ENCODE data around the gene XIRP1. TPM values are rescaled to one million over a fixed set of nuclear protein-coding genes. Genes with fewer than 3 reads are reported as not detected.

The XIRP1 gene
- total RNA-seq (2021; ENCODE audit: unreplicated experiment) (not detected), Bru-seq, nascent RNA (not detected), BruChase-seq, experiment 1, labeled RNA remaining after a 2-hour chase (not detected), BruChase-seq, experiment 2, labeled RNA remaining after a 6-hour chase (not detected)
- polyA plus RNA-seq (2012; ENCODE audit: insufficient read length) = not detected
- long read RNA-seq = 0 reads

DNA sequence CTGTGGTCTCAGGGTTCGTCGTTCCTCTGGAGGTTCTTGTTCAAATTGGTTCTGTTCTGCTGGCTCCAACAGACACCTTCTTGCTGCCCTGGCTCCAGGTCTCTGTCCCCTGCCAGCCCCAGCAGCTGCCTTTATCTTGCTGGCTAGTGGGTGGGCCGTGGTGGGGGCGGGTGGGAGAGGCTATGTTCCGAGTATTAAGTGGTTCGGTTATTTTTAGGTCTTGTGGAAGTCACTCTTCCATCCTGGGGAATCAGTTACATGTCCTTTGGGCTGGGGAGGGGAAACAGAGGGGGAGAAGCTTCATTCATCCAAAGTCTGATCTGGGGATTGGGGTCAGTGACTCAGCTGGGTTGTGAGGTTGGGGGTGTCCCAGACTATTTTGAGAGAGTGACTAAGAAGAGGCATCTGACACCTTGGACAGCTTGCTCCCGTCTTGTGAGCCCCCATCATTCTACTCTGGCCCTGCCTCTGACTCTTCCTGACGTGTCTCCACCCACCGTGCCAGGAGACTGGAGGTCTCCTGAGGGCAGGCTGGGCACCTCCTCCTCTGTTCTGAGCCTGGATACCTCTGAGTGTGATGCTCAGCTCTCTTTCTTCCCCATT, at the start of gene XIRP1:
Gene XIRP1, minus strand, starts transcription at position 106 of the 603 bp plus-strand sequence. CDS start 3,150 bp downstream, outside the sequence.
- intact Hi-C loops (cut with micrococcal nuclease; ENCODE audit: unreplicated experiment) (loop anchor here (10.0 kb wide), 1 partner anchor 182 kb away; no protein-coding TSS in a partner anchor), in situ Hi-C loops (cut with HindIII; ENCODE audit: low pct_unique_long_range_greater_than_20kb, low sequenced_read_pairs) (no loop called here)
- H3K9me3 ChIP-seq (ENCODE audit: control insufficient read depth, insufficient read depth, low read depth, low read length) = no peaks in the 10 kb centered on the region
- TF ChIP-seq SIN3A (IDR thresholded peaks at IDR 0.05; ENCODE audit: borderline replicate concordance, insufficient read depth, low read depth, low read length) (no peak), REST (IDR thresholded peaks at IDR 0.05; ENCODE audit: insufficient read depth in 1 of 2, low read depth in 2 of 2, low read length in 1 of 2) (no peak), TCF7L2 (IDR thresholded peaks at IDR 0.05; ENCODE audit: low read depth, low read length) (no peak), POLR2AphosphoS5 (IDR thresholded peaks at IDR 0.05; ENCODE audit: low read depth, low read length) (no peak)
- TF ChIP-seq, protein P1, sequence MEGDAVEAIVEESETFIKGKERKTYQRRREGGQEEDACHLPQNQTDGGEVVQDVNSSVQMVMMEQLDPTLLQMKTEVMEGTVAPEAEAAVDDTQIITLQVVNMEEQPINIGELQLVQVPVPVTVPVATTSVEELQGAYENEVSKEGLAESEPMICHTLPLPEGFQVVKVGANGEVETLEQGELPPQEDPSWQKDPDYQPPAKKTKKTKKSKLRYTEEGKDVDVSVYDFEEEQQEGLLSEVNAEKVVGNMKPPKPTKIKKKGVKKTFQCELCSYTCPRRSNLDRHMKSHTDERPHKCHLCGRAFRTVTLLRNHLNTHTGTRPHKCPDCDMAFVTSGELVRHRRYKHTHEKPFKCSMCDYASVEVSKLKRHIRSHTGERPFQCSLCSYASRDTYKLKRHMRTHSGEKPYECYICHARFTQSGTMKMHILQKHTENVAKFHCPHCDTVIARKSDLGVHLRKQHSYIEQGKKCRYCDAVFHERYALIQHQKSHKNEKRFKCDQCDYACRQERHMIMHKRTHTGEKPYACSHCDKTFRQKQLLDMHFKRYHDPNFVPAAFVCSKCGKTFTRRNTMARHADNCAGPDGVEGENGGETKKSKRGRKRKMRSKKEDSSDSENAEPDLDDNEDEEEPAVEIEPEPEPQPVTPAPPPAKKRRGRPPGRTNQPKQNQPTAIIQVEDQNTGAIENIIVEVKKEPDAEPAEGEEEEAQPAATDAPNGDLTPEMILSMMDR (IDR thresholded peaks at IDR 0.05) = no peak
- BruUV-seq (replicated peaks) = no TSS peak
- CTCF ChIA-PET = interaction anchor here (0.6 to 2.5 kb wide), 2 partner anchors 60 to 96 kb away, joined by 5 to 10 read pairs; no protein-coding TSS in a partner anchor
- ATAC-seq (no peak), DNase-seq (ENCODE audit: low read depth, low spot score) (no peak)
- no peaks in the 10 kb centered on the region for H3K27me3 ChIP-seq (ENCODE audit: control insufficient read depth, insufficient read depth, low read length)
- H3K36me3 ChIP-seq (ENCODE audit: control insufficient read depth, insufficient read depth, low read length) = no peaks in the 10 kb centered on the region
- H3K4me3 ChIP-seq (ENCODE audit: low read depth in 2 of 2, low read length in 2 of 2) = no peak within 1 kb of the TSS
- no peaks in the 10 kb centered on the region for H3K4me1 ChIP-seq (ENCODE audit: control insufficient read depth, insufficient read depth, low read length)
- H3K27ac ChIP-seq (ENCODE audit: low read length) = no peak within 1 kb of the TSS
- POLR2A ChIA-PET = no interaction called here

GRCh38 chr3:39241561-39241960, 49.2 kb upstream of the XIRP1 start:
- DNase-seq (ENCODE audit: low read depth, low spot score) = no peak
- no peaks in the 10 kb centered on the region for H3K27me3 ChIP-seq (ENCODE audit: control insufficient read depth, insufficient read depth, low read length)
- no TSS peak for BruUV-seq (replicated peaks)
- intact Hi-C loops (cut with micrococcal nuclease; ENCODE audit: unreplicated experiment) = no loop called here
- in situ Hi-C loops (cut with HindIII; ENCODE audit: low pct_unique_long_range_greater_than_20kb, low sequenced_read_pairs) = no loop called here
- ChIA-PET CTCF (no interaction called here), POLR2A (no interaction called here)
- no peaks in the 10 kb centered on the region for H3K36me3 ChIP-seq (ENCODE audit: control insufficient read depth, insufficient read depth, low read length)
- H3K4me1 ChIP-seq (ENCODE audit: control insufficient read depth, insufficient read depth, low read length) = no peaks in the 10 kb centered on the region
- TF ChIP-seq SIN3A (IDR thresholded peaks at IDR 0.05; ENCODE audit: borderline replicate concordance, insufficient read depth, low read depth, low read length) (no peak), TCF7L2 (IDR thresholded peaks at IDR 0.05; ENCODE audit: low read depth, low read length) (no peak), REST (IDR thresholded peaks at IDR 0.05; ENCODE audit: insufficient read depth in 1 of 2, low read depth in 2 of 2, low read length in 1 of 2) (no peak), POLR2AphosphoS5 (IDR thresholded peaks at IDR 0.05; ENCODE audit: low read depth, low read length) (no peak)
- TF ChIP-seq, protein P1 (IDR thresholded peaks at IDR 0.05) = no peak
- no peak overlapping the region for H3K27ac ChIP-seq (ENCODE audit: low read length)
- ATAC-seq = no peak
- no peaks in the 10 kb centered on the region for H3K9me3 ChIP-seq (ENCODE audit: control insufficient read depth, insufficient read depth, low read depth, low read length)
- no peak overlapping the region for H3K4me3 ChIP-seq (ENCODE audit: low read depth in 2 of 2, low read length in 2 of 2)

Measured in Panc1 (cell line).